Left cardiac atrium (tissue), 4 donors: ENCODE data around the gene RBL1. TPM values are rescaled to one million over a fixed set of nuclear protein-coding genes. Genes with fewer than 3 reads are reported as not detected.
"Not testable (repeated sequence)": the region's sequence is repeated elsewhere in the genome, so short reads cannot be mapped to it uniquely, and the experiment has no call there.

ENCODE experiments used
- ATAC-seq, 2 donors: fragments of 200-7000 bp; cut with Tn5 transposase; one replicate each; pipeline ENCODE4 v1.9.1; 2020; ENCODE audit warnings: mild to moderate bottlenecking in 2 of 2, moderate library complexity in 2 of 2
- DNase-seq: peaks from one replicate; pipeline ENCODE4 v3.0.0-alpha.2; 2020
- intact Hi-C, 2 donors: fragments of 100-400 bp; cut with DNase I; formaldehyde crosslinking; loops; one replicate each; pipeline versions ENCODE4 v1.14.1 to v1.15.1; 2022 to 2023
- total RNA-seq, 2 donors: library from RNA; stranded (reverse); fragmentation: NEBNext Ultra II Directional; extraction: Animal tissue kit (Norgen Biotek cat#: 25700); gene quantifications; one replicate each; pipeline ENCODE4 v1.2.1, GENCODE V29; 2021
- donor health status: DM: no; HTN: yes; CAD: no.
- donor health status: DM: no; HTN: yes; CAD: no; lungs with severe emphysema.
- donor health status: DM: yes; HTN: yes; CAD: no.
- donor health status: Dilated cardiomyopathy.

Gene RBL1
- total RNA-seq, 2 donors from 2014 or later = 3.8 to 6.0 TPM

GRCh38 chr20:37005062-37005942 lies 90.5 kb downstream of the RBL1 start:
- DNase-seq, intact Hi-C loops: not testable (repeated sequence)
- ATAC-seq = peak; percentile 55 to 79

- intact Hi-C loops, DNase-seq, ATAC-seq: not testable (repeated sequence)
These were observed 94.2 kb downstream of the RBL1 start for GRCh38 chr20:37001634-37002033.

- ATAC-seq, DNase-seq, intact Hi-C loops: not testable (repeated sequence)
These were observed 95.6 kb downstream of the RBL1 start for GRCh38 chr20:37000171-37000570.

- DNase-seq (no peak), ATAC-seq (no peak)
- intact Hi-C loops = no loop called here
These were observed 97.1 kb downstream of the RBL1 start for GRCh38 chr20:36998652-36999051.

- ATAC-seq = no peak
- no peak for DNase-seq
- intact Hi-C loops = no loop called here
These were observed 98.7 kb downstream of the RBL1 start for GRCh38 chr20:36997121-36997520.

GRCh38 chr20:36994221-36994620 lies 101.6 kb downstream of the RBL1 start:
- intact Hi-C loops, DNase-seq, ATAC-seq: not testable (repeated sequence)

- no peak for DNase-seq
- intact Hi-C loops = no loop called here
- ATAC-seq = no peak
These were observed 102.9 kb downstream of the RBL1 start for GRCh38 chr20:36992802-36993334.

GRCh38 chr20:36991703-36992102 lies 104.1 kb downstream of the RBL1 start:
- no peak for DNase-seq
- ATAC-seq = no peak
- intact Hi-C loops = no loop called here

GRCh38 chr20:36989797-36990196 lies 106.0 kb downstream of the RBL1 start:
- ATAC-seq (peak in 1 of 2 donors; percentile 57), DNase-seq (no peak)
- intact Hi-C loops = no loop called here

- ATAC-seq (peak in 1 of 2 donors; percentile 22), DNase-seq (no peak)
- intact Hi-C loops = no loop called here
These were observed 107.3 kb downstream of the RBL1 start for GRCh38 chr20:36988494-36988966.

- DNase-seq (no peak), ATAC-seq (no peak)
- intact Hi-C loops = no loop called here
These were observed 111.5 kb downstream of the RBL1 start for GRCh38 chr20:36984257-36984638.

GRCh38 chr20:36975099-36975818 lies 120.5 kb downstream of the RBL1 start:
- intact Hi-C loops = no loop called here
- ATAC-seq = no peak
- DNase-seq = no peak

GRCh38 chr20:36974660-36975059 lies 121.1 kb downstream of the RBL1 start:
- intact Hi-C loops = no loop called here
- DNase-seq (no peak), ATAC-seq (no peak)

- intact Hi-C loops = no loop called here
- ATAC-seq (no peak), DNase-seq (no peak)
These were observed 124.7 kb downstream of the RBL1 start for GRCh38 chr20:36971103-36971502.

GRCh38 chr20:36969478-36970186 lies 126.2 kb downstream of the RBL1 start:
- intact Hi-C loops = no loop called here
- DNase-seq = no peak
- peak in 1 of 2 donors; percentile 24 for ATAC-seq

- ATAC-seq (peak; percentile 15 to 41), DNase-seq (no peak)
- intact Hi-C loops = no loop called here
These were observed 126.7 kb downstream of the RBL1 start for GRCh38 chr20:36969051-36969450.

- DNase-seq = no peak
- ATAC-seq = no peak
- intact Hi-C loops = no loop called here
These were observed 128.2 kb downstream of the RBL1 start for GRCh38 chr20:36967636-36968035.

GRCh38 chr20:36966965-36967364 lies 128.8 kb downstream of the RBL1 start:
- intact Hi-C loops = not testable (repeated sequence)

GRCh38 chr20:36962354-36962941 lies 133.3 kb downstream of the RBL1 start:
- intact Hi-C loops, ATAC-seq, DNase-seq: not testable (repeated sequence)

More at GRCh38 chr20:36966965-36967364, 128.8 kb downstream of the RBL1 start:
- ATAC-seq, DNase-seq: not testable (repeated sequence)
